Spinal cord (tissue), 10 donors: ENCODE data around the gene EXO1. TPM values are rescaled to one million over a fixed set of nuclear protein-coding genes. Genes with fewer than 3 reads are reported as not detected.
"Not testable (repeated sequence)": the region's sequence is repeated elsewhere in the genome, so short reads cannot be mapped to it uniquely, and the experiment has no call there.

Experiments
- DNase-seq, 6 donors: peaks; one replicate each; pipeline versions ENCODE4 v3.0.0 to v3.0.0-alpha.2; 2013 to 2015; ENCODE audit warnings: low spot score in 6 of 6, low read depth in 4 of 6
- H3K27ac ChIP-seq: one replicate; pipeline ENCODE4 v1.5.1; 2013; ENCODE audit warnings: low read depth, low read length, control low read depth
- H3K27me3 ChIP-seq: one replicate; pipeline ENCODE4 v1.6.1; 2013; ENCODE audit warnings: low read length; ENCODE audit not compliant: control insufficient read depth, insufficient read depth
- H3K36me3 ChIP-seq: one replicate; pipeline ENCODE4 v1.6.1; 2013; ENCODE audit warnings: low read length; ENCODE audit not compliant: control insufficient read depth, insufficient read depth
- H3K4me1 ChIP-seq: one replicate; pipeline ENCODE4 v1.6.1; 2013; ENCODE audit warnings: low read length; ENCODE audit not compliant: control insufficient read depth, insufficient read depth
- H3K4me3 ChIP-seq: one replicate; pipeline ENCODE4 v1.5.1; 2013; ENCODE audit warnings: low read depth, low read length, control low read depth
- H3K9me3 ChIP-seq: one replicate; pipeline ENCODE4 v1.6.1; 2013; ENCODE audit warnings: low read length; ENCODE audit not compliant: control insufficient read depth, insufficient read depth
- WGBS: methylation state at CpG from one replicate; pipeline ENCODE4 v1.1.5; 2013; ENCODE audit warnings: missing lambda C conversion rate; ENCODE audit not compliant: insufficient coverage; 5-methylcytosine and 5-hydroxymethylcytosine counted together
- polyA plus RNA-seq, 2 donors: library from polyadenylated mRNA; unstranded; fragments of 120-200 nt; gene quantifications; one replicate each; pipeline ENCODE4 v1.2.1, GENCODE V29; 2013; ENCODE audit not compliant: insufficient read length in 2 of 2
- total RNA-seq, 2 donors: library from RNA; depleted of rRNA in 1 of 2; stranded (reverse); fragments of 120-200 nt in 1 of 2; fragments of >200 nt in 1 of 2; gene quantifications; one replicate each; pipeline versions ENCODE4 v1.2.3 to v1.2.4, GENCODE V29; 2013 to 2014
- donor health status: healthy.

Gene EXO1
- total and polyA plus RNA-seq, 4 donors = 3.7 to 7.8 (median 4.8) TPM

DNA sequence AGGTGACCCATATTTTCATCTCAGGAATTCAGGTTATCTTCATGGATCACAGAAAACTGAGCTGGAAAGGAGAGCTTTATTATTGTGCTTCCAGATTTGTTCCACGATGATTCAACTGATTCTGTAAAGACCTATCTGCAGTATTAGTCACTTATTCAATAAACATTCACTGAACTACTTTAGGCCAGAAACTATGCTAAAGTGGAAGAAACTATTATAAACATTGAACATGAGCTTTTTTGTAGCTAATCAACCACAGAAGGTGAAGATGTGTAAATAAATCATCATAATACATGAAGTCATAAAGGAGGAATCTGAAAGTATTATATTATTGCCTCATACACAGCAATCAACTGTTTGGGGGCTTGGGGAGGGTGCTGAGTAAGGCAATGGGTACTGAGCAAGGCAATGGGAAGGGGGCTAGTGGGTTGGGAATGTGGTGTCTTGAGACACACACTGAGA is 30.6 kb upstream of the EXO1 start:
- DNase-seq = no peak
- Histone ChIP-seq H3K27ac (no peak overlapping the region), H3K4me3 (no peak overlapping the region), H3K36me3 (no peaks in the 10 kb centered on the region), H3K9me3 (no peaks in the 10 kb centered on the region), H3K27me3 (no peaks in the 10 kb centered on the region), H3K4me1 (no peaks in the 10 kb centered on the region)
- no CpG with 5 or more reads among the region's 1 CpG for WGBS

DNA sequence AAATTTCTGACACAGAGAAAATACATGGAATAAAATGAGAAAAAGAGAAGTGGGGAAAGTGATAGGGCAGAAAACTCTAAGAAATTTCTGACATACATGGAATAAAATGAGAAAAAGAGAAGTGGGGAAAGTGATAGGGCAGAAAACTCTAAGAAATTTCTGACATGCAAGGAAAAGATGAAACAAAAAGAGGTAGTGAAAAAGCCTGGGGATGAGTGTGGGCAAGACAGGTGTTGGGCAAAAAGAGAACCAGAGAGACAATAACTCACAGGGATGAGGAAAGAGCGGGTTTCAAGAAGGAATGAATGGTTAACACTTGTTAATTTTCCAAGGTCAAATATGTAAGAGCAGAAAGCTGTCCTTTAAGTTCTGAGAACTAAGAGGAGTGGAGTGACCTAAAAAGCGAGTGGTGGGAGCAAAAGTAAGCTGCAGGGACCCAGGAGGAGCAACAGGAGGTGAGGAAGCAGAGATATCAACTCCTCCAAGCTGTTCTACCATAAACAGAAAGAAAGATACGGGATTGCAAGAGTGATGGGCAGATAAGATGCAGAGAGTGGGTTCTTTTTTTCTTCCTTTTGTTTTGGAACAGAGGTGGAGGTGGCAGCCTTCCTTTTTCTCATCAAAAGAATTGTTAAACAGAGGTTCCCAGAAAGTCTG is 29.9 kb upstream of the EXO1 start:
- no peak for DNase-seq
- H3K27me3 ChIP-seq = no peaks in the 10 kb centered on the region
- H3K27ac ChIP-seq = no peak overlapping the region
- H3K9me3 ChIP-seq = no peaks in the 10 kb centered on the region
- no peaks in the 10 kb centered on the region for H3K4me1 ChIP-seq
- 86% methylated on average over 1 of the region's 3 CpGs for WGBS
- no peak overlapping the region for H3K4me3 ChIP-seq
- H3K36me3 ChIP-seq = no peaks in the 10 kb centered on the region

DNA sequence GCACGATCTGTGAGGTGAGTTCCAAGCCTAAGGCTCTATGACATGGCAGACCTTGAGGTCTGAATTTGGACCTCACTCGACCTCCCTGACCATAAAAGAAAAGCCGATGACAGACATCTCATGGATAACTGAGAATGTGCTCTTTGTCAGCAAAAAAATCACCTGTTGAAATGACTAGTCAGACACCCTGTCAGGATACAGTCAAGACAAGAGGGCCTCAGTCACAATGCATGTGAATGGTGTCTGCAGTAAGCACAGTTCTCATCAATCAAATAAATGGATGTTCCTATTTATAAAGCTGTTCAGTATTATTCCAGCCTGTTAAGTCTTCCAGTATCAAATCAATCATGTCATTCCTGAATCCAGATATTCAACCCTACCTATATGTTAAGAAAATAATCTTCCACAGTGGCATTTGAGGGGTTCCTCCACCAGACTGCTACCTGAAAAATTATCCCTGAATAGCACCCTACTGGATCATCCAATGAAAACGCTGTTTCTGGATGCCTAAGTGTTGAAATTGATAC is 28.6 kb upstream of the EXO1 start:
- no peaks in the 10 kb centered on the region for H3K9me3 ChIP-seq
- H3K27me3 ChIP-seq = no peaks in the 10 kb centered on the region
- H3K4me3 ChIP-seq = no peak overlapping the region
- H3K27ac ChIP-seq = no peak overlapping the region
- no peak for DNase-seq
- H3K4me1 ChIP-seq = no peaks in the 10 kb centered on the region
- H3K36me3 ChIP-seq = no peaks in the 10 kb centered on the region
- WGBS = 89% methylated on average over 3 of the region's 4 CpGs

DNA sequence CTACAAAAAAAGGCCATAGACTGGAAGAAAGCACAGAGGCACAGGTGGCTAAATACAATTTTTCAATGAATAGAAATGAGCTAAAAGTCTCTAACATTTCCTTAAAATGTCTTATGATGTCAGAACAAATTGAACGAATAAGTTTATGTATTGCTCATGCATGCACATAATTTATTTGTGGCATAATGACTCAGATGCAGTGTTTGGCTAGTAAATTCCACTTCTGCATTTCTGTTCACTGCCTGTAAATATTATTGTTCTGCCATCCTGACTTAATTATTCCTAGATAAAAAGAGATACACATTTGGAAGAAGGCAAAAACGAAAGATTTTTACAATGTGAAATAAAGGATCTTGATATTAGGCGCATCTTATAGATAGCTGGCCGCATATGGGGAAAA is 26.6 kb upstream of the EXO1 start:
- H3K4me3 ChIP-seq = no peak overlapping the region
- no peaks in the 10 kb centered on the region for H3K9me3 ChIP-seq
- H3K36me3 ChIP-seq = no peaks in the 10 kb centered on the region
- WGBS = no CpG with 5 or more reads among the region's 4 CpGs
- no peak overlapping the region for H3K27ac ChIP-seq
- H3K27me3 ChIP-seq = no peaks in the 10 kb centered on the region
- DNase-seq = no peak
- no peaks in the 10 kb centered on the region for H3K4me1 ChIP-seq

DNA sequence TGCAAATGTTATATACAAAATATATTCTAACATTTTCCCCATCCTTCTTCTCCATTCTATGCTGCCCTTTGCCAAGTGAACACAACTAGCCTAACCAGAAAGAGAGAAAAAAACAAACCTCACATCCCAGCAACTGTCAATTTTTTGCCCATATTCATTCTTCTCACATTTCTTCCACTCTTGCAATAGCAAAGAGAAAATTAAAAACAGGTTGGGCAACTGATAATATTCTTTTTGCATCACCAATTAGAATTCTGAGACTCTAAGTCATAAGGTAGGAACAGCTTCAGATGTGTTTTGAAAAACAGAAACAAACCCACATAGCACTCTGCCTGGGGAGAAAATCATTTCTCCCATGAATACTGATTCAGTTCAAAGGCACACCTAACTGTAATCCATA is 25.2 kb upstream of the EXO1 start:
- Histone ChIP-seq H3K27me3 (no peaks in the 10 kb centered on the region), H3K9me3 (no peaks in the 10 kb centered on the region), H3K4me3 (no peak overlapping the region), H3K36me3 (no peaks in the 10 kb centered on the region), H3K27ac (no peak overlapping the region), H3K4me1 (no peaks in the 10 kb centered on the region)
- no peak for DNase-seq

GRCh38 chr1:241823925-241824324 is 24.1 kb upstream of the EXO1 start:
- Histone ChIP-seq H3K4me3 (no peak overlapping the region), H3K27me3 (no peaks in the 10 kb centered on the region), H3K4me1 (no peaks in the 10 kb centered on the region), H3K9me3 (no peaks in the 10 kb centered on the region), H3K36me3 (no peaks in the 10 kb centered on the region), H3K27ac (no peak overlapping the region)
- no peak for DNase-seq
- WGBS = no CpG with 5 or more reads among the region's 1 CpG

DNA sequence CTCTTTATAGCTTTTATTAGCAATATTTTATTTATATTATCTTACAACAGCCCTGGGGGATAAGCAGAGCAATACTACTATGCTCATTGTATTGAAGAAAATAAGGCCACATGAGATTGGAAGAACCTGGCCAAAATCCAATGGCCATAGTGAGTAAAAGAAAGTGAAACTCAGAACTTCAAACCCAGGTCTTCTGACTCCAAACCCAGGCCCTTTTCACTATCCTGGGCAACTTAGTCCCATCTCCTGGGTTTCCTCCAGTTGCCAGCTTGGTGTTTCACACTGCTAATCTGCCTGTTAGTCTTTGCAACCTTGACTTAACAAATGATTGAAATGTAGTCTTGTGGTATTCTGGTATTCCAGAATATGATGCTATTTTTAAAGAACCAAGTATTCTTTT is 22.4 kb upstream of the EXO1 start:
- no peaks in the 10 kb centered on the region for H3K36me3 ChIP-seq
- H3K27me3 ChIP-seq = no peaks in the 10 kb centered on the region
- H3K4me3 ChIP-seq = no peak overlapping the region
- H3K4me1 ChIP-seq = no peaks in the 10 kb centered on the region
- no peak overlapping the region for H3K27ac ChIP-seq
- peak in 1 of 6 donors; percentile 20 for DNase-seq
- no peaks in the 10 kb centered on the region for H3K9me3 ChIP-seq

DNA sequence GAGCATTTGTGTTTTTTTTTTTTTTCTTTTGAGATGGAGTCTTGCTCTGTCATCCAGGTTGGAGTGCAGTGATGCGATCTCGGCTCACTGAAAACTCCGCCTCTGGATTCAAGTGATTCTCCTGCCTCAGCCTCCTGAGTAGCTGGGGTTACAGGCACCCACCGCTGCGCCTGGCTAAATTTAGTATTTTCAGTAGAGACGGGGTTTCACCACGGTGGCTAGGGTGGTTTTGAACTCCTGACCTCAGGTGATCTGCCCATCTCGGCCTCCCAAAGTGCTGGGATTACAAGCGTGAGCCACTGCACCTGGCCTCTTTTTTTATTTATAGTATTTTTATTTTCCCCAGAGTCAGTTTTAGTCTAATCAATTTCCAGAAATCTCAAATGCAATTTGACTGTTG is 21.4 kb upstream of the EXO1 start:
- H3K27ac ChIP-seq, DNase-seq, H3K27me3 ChIP-seq, H3K4me1 ChIP-seq, H3K4me3 ChIP-seq, H3K36me3 ChIP-seq, H3K9me3 ChIP-seq: not testable (repeated sequence)
- 98% methylated on average over 5 of the region's 9 CpGs for WGBS

GRCh38 chr1:241827264-241827663 is 20.7 kb upstream of the EXO1 start:
- Histone ChIP-seq H3K4me1 (no peaks in the 10 kb centered on the region), H3K9me3 (no peaks in the 10 kb centered on the region), H3K27me3 (no peaks in the 10 kb centered on the region), H3K36me3 (no peaks in the 10 kb centered on the region), H3K4me3 (no peak overlapping the region), H3K27ac (no peak overlapping the region)
- DNase-seq = peak in 2 of 6 donors; percentile 11 to 69
- 86% methylated on average over 1 of the region's 2 CpGs for WGBS

DNA sequence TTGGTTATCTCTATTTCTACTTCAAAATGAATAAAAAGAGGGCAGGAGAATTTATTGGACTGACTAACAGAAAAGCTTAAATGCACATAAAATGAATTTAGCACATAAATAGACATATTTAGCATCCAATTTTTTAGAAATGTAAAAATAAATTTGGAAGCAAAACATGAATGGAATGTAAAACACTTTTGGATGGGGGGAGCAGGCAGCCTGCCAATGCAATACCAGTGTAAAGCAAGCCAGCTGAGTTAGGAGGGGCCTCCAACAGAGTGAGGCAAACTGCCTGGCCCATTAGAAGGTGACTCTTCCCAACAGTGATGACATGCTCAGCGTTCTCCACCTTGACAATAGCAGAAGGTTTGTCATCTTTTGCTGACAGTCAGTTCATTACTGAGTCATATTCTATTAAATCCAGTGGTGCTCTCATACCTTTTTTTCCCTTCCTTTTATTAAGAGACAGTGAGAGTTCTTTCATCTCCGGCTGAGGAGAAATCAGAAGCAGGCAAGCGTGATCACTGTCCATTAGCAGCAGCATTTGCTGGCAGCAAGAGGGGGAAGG is 19.5 kb upstream of the EXO1 start:
- 57% methylated on average over 1 of the region's 3 CpGs for WGBS
- Histone ChIP-seq H3K27me3 (no peaks in the 10 kb centered on the region), H3K4me3 (no peak overlapping the region), H3K9me3 (no peaks in the 10 kb centered on the region), H3K4me1 (no peaks in the 10 kb centered on the region), H3K27ac (no peak overlapping the region), H3K36me3 (no peaks in the 10 kb centered on the region)
- peak in 2 of 6 donors; percentile 70 to 73 for DNase-seq
